Left renal cortex interstitium (tissue), 4 donors: ENCODE data around the gene CIAO2A. TPM values are rescaled to one million over a fixed set of nuclear protein-coding genes. Genes with fewer than 3 reads are reported as not detected.
"Not testable (repeated sequence)": the region's sequence is repeated elsewhere in the genome, so short reads cannot be mapped to it uniquely, and the experiment has no call there.

Experiments used
- DNase-seq, 4 donors: peaks; one replicate each; pipeline ENCODE4 v3.0.0-alpha.2; 2013; ENCODE audit warnings: low read depth in 4 of 4, low spot score in 2 of 4, missing footprints in 1 of 4
- polyA plus RNA-seq, 4 donors: library from polyadenylated mRNA; unstranded; fragments of 120-200 nt; gene quantifications; one replicate each; pipeline ENCODE4 v1.2.1, GENCODE V29; 2013; ENCODE audit not compliant: insufficient read length in 4 of 4

CIAO2A gene
- polyA plus RNA-seq, 4 donors: 82.1 to 94.9 (median 86.5) TPM

DNA sequence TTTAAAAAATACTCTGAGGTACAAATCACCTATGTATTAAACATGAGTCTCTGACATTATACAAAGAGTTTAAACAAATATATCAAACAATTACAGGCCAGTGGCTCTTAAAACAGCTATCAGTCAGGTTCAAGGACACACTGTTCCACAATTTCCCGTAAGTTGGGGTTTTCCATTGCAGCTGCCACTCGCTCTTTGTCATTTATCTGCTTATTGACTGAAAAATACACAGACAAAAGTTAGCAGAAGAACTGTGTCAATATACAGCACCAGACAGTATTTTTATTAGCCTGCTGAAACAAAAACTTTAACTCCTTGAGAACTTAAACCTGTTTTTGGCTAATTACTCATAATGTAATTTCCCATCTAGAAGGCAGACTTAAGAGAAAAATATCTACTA is 20.8 kb downstream of the CIAO2A start:
- DNase-seq: no peak

DNA sequence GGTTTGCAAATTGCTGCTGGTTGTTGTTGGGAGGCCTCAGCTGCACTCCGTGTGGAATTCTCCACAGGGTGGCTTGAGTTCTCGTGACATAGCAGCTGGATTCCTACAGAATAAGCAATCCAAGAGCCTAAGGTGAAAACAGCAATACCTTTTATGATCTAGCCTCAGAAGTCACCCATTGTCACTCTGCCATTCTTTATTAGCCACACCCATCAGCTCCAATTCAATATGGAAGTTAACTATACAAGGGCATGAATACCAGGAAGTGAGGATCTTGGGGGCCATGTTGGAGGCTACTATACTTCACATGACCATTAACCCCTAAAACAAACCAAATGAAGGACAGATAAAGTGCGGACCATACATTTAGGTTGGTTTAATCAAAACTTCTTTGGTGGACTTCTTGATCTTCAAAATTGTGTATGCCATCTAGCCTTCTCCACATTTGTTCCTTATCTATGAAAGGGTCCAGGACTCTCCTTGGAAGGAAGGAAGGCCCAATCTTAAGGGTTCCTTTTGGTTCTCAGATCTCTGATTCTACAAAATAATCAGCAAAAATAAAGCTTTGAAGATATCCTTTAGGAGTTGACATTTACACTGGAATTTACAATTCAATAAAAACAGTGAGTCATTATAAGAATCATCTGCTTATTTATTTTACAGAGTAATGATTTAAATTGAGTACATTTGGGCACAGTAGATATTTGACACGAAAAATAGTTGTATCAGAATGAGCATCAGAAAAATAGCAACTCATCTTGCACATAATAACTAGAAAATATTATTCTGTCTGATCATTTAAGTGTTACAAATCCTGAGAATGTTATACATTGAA is 21.5 kb downstream of the CIAO2A start:
- no peak for DNase-seq

DNA sequence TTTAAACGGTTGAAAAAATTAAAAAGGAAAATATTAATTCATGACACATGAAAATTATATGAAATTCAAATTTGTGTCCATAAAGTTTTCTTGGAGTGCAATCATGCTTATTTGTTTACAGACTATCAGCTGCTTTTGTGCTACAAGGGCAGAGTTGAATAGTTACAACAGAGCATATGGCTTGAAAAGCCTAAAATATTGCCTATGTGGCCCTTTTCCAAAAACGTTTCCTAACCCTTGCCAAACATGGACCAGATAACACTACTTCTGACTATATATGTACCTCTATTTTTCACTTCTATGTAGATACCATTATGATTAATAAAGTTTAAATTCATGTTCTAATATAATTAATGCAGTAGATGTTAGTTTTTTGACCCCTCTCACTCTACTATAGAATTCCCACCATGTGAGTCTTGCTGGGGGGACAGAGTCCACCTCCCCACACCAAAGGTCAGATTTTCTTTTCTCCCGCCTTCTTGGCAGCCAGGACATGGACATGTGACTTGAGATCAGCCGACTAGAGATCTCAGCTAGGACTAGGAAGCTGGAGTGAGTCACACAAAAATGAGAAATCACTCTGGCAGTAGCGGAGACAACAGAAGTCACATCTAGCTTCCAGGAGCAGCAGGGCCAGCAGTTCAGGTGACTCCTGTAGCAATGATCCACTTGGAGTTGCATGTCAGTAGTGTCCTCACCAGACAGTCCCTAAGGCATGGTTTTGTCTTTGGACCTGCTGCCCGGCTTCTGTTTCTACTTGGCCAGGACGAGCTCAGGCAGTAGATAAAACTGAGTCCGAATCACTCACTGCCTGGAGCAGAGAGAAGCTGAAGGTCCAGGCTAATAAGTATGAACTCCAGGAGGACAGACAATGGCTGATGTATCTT is 22.4 kb downstream of the CIAO2A start:
- no peak for DNase-seq

DNA sequence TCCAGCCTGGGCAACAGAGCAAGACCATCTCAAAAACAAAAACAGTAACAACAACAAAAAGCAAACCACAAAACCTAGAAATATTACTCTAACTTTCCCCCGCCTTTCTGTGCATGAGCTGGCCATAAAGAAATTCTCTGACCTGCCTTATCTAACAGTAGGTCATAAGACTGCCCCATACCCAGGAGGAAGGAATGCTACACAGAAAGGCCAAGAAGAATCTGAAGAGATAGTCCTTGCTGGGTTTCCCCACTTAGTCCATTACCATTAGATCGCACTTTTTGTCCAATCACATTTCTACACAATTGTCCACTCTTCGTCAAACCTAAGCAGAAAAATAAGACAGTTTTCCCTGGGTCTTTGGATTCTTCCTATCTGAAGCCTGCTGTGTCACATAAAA is 23.5 kb downstream of the CIAO2A start:
- DNase-seq: no peak

DNA sequence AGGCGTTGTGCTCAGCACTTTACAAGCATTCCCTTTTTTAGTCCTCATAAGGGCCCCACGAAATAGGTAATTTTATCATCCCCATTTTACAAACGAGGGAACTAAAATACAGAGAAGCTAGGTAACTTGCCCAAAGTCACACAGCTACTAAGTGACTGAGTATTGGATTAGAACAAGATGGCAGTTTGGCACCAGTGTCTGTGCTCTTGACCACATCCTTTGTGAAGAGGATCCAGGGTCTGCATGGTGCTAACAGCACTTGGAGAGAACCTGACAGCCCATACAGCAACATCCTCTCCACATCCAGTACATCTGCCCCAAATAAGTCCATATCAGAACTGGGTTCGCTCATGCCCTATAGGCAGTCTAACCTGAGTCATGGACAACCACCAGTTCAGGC is 25.5 kb downstream of the CIAO2A start:
- DNase-seq: no peak

DNA sequence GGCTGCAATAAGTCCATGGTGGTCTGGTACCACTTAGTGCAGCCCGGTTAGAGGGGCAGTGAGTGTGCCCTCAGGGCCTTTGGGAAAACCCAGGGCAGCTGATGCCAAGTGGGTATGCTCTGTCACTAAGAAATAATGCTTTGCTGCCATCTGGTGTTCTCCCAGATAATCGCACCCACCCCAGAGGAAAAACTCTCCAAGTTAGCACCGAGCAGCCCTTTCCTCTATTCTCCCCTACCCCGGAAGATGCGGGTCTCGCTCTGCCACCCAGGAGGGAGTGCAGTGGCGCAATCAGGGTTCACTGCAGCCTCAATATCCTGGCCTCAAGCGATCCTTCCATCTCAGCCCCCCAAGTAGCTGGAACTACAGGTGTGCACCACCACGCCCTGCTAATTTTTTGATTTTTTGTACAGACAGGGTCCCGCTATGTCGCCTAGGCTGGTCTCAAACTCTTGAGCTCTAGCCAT is 26.0 kb downstream of the CIAO2A start:
- DNase-seq: peak in 3 of 4 donors; percentile 31 to 57 (median 31)

DNA sequence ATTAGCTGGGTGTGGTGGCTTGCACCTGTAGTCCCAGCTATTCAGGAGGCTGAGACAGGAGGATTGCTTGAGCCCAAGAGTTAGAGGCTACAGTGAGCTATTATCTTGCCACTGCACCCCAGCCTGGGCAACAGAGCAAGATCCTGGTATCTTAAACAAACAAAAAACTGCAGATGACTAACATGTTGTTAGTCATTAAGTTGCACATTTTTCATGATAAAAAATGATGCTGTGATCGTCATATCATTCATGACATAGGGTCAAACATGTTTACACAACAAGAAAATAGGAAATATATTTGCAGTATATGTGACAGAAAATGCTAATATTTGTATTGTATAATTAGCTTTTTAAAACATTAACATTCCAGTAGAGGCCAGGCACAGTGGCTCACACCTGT is 27.2 kb downstream of the CIAO2A start:
- DNase-seq: no peak

DNA sequence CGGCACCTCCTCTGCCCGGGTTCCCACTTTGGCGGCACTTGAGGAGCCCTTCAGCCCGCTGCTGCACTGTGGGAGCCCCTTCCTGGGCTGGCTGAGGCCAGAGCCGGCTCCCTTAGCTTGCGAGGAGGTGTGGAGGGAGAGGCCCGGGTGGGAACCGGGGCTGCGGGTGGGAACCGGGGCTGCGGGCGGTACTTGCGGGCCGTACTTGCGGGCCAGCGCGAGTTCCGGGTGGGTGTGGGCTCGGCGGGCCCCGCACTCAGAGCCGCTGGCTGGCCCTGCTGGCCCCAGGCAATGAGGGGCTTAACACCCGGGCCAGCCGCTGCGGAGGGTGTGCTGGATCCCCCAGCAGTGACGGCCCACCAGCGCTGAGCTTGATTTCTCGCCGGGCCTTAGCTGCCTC is 32.9 kb downstream of the CIAO2A start:
- DNase-seq: no peak

DNA sequence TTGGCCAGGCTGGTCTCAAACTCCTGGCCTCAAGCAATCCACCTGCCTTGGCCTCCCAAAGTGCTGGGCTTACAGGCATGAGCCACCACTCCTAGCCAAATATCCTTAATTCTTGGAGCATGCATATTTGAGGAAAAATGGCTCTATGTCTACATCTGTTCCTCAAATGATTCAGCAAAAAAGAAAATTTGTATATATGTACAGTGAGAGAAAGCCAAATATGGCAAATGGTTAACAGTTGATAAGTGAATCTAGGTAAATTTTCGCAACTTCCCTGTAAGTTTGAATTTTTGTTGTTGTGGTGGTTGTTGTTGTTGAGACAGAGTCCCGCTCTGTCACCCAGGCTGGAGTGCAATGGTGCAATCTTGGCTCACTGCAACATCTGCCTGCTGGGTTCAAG is 34.5 kb downstream of the CIAO2A start:
- not testable (repeated sequence) for DNase-seq

DNA sequence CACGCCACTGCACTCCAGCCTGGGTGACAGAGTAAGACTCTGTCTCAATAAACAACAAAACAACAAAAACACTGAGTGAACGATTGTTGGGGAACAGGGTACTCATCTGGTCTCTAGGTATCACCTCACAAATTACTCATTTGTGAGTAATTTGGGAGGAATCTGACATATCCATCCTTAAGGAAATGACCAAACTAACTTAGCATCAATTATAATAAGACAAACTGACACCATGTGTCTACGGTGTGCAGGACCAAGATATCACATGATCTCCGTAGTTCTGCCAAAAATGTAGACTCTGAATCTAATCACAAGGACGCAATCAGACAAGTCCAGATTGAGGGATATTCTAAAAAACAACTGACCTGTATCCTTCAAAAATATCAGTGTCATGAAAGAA is 35.4 kb downstream of the CIAO2A start:
- DNase-seq: no peak

DNA sequence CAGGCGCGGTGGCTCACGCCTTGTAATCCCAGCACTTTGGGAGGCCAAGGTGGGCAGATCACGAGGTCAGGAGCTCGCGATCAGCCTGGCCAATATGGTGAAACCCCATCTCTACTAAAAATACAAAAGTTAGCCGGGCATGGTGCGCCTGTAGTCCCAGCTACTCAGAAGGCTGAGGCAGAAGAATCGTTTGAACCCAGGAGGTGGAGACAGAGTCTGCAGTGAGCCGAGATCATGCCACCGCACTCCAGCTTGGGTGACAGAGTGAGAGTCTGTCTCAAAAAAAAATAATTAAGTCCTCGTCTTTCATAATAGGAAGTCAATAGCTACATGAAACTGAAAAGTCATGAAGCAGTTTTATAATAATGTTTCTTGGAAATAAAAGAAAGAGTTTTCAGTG is 40.0 kb downstream of the CIAO2A start:
- not testable (repeated sequence) for DNase-seq

DNA sequence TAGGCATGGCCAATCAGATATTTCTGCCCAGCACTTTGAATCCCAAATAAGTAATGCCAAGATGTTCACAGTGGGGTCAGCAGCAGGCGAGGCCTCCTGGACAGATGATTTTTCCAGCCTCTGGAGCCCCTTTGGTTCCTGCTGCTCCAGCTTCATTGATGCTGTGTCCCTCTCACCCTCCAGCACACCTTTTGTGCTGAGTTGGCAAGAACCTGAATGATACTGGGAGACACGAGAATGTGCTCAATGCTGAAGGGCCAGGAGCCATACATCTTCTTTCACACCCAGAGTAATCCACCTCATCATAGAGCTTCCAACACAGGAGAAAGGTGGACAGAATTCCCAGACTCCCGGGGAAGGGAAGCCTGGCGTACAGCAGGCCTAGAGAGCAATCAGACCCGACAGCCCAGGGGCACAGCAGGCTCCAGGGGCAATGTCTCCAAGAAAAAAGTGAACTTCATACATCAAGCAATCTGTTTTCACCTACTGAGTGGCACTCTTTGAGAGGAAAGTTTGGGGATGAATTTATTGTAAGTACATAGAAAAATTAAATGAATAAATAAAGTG is 40.6 kb downstream of the CIAO2A start:
- DNase-seq: no peak

DNA sequence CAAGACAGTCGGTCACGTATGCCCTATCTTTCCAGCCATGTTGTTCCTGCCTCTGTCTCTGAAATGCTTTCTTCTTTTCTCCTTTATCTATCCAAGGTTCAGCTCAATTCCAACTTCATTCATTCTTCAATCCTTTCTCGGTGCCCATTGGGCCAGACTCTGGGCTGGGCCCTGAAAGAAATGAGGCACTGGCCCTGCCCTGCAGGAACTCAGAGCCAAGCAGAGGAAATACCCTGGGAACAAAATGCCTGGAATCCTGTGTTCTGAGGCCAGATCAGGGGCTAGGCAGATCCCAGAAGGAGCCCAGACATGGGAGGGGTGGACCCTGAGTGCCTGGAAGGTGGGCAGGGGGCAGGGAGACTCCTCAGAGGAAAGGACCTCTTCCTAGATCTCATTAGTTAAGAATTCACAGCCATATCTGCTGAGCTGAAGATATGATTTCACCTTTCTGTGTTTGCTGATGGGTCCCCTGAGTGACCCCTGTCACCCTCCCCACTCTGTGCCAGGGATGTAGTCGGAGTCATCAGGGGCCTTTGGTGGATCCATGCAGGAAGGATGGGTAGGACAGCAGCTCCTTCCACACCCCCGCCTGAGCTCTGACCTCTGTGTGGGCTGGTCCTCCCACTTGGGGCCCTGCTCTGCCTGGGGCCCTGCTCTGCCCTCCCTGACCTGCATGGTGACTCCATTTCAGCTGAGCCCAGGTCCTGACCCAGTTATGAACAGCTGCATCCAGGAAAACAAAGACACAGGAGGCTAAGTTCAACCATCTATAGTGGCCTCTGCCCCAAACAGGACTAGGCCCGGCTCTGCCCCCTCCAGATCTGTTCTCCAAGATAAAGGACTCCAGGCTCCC is 42.0 kb downstream of the CIAO2A start:
- no peak for DNase-seq

DNA sequence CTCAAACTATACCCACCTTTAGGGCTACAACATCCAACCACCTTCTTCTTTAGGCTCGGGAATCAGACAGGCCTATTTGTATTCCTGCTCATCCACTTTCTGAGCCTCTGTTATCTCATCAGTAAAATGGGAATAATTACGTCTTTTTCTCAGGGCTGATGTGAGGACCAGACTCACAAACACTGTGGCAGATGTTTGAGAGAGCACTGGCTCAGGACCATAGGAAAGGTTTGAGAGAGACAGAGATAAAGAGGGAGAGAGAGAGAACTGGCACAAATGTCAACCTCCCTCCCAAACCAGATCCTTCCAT is 42.6 kb downstream of the CIAO2A start:
- DNase-seq: no peak

DNA sequence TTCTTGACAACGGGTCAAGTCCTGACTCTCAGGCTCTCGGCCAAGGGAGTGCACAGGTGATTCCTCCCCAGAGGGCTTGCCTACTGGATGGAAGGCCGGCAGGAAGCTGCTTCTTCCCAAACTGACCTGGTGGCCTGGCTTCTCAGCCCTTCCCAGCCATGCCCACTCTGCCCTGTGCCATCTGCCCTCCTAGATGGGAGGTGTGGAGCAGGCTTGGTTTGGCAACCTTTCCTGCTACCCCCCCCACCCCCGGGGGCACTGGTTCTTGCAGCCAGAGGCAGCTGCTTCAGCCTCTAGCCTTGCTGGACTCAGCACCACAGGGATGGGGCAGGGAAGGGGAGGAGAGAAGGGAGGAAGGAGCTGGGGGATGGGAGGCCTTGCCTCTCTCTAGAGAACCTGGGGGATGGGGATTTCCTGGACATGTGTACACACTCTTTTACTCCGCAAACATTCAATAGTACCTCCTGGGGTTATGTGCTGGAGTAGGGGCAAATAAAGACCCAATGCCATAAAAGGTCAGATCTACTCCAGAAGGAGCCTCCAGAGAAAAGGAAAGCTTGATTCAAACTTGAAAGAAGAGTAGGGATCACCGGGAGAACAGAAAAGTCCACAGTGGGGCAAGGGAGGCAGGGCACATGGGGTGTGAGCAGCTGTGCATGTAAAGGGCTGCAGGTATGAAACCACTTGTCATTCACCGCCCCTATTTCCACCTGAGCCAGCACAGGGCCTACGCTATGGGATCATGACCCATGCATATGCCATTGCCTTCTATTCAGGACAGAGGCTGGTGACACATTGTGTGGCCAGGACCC is 43.2 kb downstream of the CIAO2A start:
- no peak for DNase-seq

DNA sequence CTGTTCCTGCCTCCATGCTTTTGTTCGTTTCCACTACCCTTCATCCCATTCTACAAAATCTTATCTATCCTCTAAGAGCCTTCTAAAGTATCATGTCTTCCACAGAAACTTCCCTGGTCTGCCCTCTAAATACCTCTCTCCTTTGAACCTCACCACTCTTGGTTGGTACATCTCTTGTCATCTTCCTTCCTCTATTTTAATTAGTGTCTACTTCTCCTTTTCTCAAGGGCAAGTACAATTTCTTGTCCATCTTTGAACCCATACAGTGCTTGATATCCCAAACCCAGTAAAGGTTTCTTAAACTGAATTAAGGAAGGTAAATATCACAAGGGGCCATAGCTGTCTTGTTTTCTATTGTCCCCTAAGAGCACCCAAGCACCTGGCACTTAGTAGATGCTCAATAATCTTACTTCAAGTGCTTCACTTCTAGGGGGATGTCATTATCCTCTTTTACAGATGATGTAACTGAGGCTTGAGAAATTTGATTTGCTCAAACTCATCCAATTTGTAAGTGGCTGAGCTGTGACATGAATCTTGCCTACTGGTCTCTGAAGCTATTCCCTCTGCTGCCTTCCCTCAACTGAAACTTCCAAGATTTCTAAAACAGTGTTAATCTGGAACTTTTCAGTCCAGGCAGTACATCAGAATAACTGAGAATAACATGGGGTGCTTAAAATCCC is 44.7 kb downstream of the CIAO2A start:
- no peak for DNase-seq

DNA sequence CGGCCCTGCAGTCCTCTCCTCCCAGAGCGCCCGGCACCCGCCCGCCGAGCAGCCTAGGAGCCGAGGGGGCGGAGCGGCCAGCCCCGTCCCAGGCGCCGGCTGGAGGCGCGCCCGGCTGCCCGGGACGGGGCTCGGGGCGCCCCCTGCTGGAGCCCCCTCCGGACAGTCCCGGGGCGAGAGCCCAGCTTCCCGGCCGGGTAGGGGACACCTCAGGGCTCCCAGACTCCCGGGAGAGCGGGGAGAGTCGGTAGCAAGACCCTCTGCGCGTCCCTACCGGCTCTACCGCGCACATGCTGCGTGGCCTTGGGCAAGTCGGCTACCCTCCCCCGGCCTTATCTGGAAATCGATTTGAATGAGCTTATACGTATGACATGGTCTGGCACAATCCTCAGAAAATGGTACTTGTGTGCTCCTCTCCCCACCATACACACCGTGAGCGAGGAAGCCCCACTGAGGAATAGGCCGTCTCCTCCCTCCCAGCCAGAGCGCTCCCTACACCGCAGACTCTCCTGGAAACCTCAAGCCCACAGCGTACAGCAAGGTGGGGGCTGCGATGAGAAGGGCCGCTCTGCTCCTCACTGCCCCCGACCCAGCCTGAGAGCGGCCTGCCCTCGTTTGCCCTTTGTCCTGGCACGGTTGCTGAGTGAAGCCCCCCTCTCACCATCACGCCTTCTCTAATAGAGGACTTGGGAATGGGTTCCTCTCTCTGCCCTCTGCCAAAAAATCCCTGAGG is 47.1 kb downstream of the CIAO2A start, which contains the start of gene DAPK2:
TSS of gene DAPK2 (minus strand) at position 65 of the 733 bp plus-strand sequence. CDS start 6,224 bp downstream, outside the sequence.
- peak; percentile 15 to 54 (median 39) for DNase-seq

DNA sequence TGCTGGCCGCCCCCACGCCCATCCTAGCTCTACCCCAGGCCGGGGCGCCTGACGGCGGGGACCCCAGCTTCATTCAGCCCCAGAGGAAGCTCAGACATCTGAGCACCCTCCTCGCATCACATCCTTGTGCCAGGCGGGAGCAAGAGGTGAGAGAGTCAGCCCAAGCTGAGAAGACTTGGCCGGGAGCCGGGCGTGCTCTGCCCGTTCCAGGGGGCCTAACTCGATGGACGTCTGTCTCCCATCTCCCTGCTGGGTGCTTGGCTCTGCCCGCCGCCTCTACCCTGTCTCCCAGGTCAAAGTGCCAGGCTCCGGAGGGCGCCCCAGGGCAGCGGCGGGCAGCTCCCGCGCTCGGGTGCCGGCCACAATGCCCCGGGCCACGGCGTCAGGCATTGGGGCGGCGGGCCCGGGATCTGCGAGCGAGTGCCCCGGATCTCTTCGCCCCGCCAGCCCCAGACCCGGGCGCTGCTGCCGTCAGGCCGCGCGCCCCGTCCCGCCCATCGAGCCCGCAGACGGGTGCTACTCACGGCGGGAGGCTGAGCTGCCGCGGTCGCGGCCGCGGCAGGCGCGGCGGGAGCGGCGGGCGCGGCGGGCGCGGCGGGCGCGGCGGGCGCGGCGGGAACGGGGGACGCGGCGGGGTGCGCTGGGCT is 47.7 kb downstream of the CIAO2A start:
- DNase-seq: no peak
